ENCODE results near the gene ALMS1.
"Not testable (repeated sequence)": the region's sequence is repeated elsewhere in the genome, so short reads cannot be mapped to it uniquely, and the experiment has no call there.

DNA sequence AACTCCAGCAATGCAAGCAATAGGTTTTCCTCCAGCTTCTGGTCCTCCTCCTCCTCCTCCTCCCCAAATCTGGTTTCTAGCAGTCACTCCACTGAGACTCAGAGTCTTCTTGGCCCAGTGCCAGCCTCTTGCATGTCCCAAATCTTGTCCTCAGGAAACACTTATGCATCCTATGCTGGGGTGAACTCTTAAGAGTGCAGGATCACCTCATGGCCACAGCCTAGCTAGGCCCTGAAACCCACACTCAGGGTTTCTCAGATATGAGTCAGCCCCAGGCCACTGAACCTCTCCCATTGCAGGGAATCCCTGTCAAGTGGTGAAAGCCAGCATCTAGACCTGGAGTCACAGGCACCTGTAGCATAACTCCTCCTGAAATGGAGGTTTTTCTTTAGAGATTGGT is 238.4 kb downstream of the ALMS1 start:
- TF ChIP-seq, protein P1, sequence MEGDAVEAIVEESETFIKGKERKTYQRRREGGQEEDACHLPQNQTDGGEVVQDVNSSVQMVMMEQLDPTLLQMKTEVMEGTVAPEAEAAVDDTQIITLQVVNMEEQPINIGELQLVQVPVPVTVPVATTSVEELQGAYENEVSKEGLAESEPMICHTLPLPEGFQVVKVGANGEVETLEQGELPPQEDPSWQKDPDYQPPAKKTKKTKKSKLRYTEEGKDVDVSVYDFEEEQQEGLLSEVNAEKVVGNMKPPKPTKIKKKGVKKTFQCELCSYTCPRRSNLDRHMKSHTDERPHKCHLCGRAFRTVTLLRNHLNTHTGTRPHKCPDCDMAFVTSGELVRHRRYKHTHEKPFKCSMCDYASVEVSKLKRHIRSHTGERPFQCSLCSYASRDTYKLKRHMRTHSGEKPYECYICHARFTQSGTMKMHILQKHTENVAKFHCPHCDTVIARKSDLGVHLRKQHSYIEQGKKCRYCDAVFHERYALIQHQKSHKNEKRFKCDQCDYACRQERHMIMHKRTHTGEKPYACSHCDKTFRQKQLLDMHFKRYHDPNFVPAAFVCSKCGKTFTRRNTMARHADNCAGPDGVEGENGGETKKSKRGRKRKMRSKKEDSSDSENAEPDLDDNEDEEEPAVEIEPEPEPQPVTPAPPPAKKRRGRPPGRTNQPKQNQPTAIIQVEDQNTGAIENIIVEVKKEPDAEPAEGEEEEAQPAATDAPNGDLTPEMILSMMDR (IDR thresholded peaks at IDR 0.05; ENCODE audit: borderline replicate concordance, extremely low read depth, low read length, poor library complexity, severe bottlenecking) = not testable (repeated sequence)
- not testable (repeated sequence) for TF ChIP-seq EZH2 (IDR thresholded peaks at IDR 0.05; ENCODE audit: borderline replicate concordance, low read depth, low read length, severe bottlenecking)
